ENCODE measurements around the gene ALK. TPM values are rescaled to one million over a fixed set of nuclear protein-coding genes. Genes with fewer than 3 reads are reported as not detected.

Gene ALK
- total RNA-seq, 1 donor from 2014 or later, result 1.1 TPM

- intact Hi-C loops (cut with DNase I), result no loop called here
- TF ChIP-seq CTCF (IDR thresholded peaks at IDR 0.05), result no peak
- no peaks in the 10 kb centered on the region for H3K9me3 ChIP-seq
- ATAC-seq (peak; percentile 39 to 50), DNase-seq (peak; percentile 45)
- peaks cover 63% of the 10 kb centered on the region for H3K27me3 ChIP-seq (ENCODE audit: low read depth)
- H3K36me3 ChIP-seq, result no peaks in the 10 kb centered on the region
- H3K27ac ChIP-seq, result no peak overlapping the region
- peaks cover 19% of the 10 kb centered on the region for H3K4me1 ChIP-seq
- peak overlapping the region; percentile 44 for H3K4me3 ChIP-seq
These were observed 491 bp downstream of the ALK start for GRCh38 chr2:29920631-29921559.

GRCh38 chr2:29920130-29920577 is 1.2 kb downstream of the ALK start:
- Histone ChIP-seq H3K27me3 (ENCODE audit: low read depth) (peaks cover 63% of the 10 kb centered on the region), H3K9me3 (no peaks in the 10 kb centered on the region), H3K27ac (no peak overlapping the region), H3K36me3 (no peaks in the 10 kb centered on the region), H3K4me3 (no peak overlapping the region), H3K4me1 (peaks cover 19% of the 10 kb centered on the region)
- intact Hi-C loops (cut with DNase I), result no loop called here
- ATAC-seq (peak; percentile 54 to 73), DNase-seq (peak; percentile 64)
- TF ChIP-seq CTCF (IDR thresholded peaks at IDR 0.05), result no peak

GRCh38 chr2:29918941-29919340 is 2.4 kb downstream of the ALK start:
- no peaks in the 10 kb centered on the region for H3K9me3 ChIP-seq
- no peaks in the 10 kb centered on the region for H3K36me3 ChIP-seq
- ATAC-seq (no peak), DNase-seq (no peak)
- intact Hi-C loops (cut with DNase I), result no loop called here
- H3K4me1 ChIP-seq, result peaks cover 19% of the 10 kb centered on the region
- no peak overlapping the region for H3K27ac ChIP-seq
- no peak overlapping the region for H3K4me3 ChIP-seq
- TF ChIP-seq CTCF (IDR thresholded peaks at IDR 0.05), result no peak
- peaks cover 63% of the 10 kb centered on the region for H3K27me3 ChIP-seq (ENCODE audit: low read depth)

GRCh38 chr2:29917781-29918180 is 3.6 kb downstream of the ALK start:
- Histone ChIP-seq H3K27ac (no peak overlapping the region), H3K4me3 (no peak overlapping the region), H3K36me3 (no peaks in the 10 kb centered on the region), H3K27me3 (ENCODE audit: low read depth) (peaks cover 60% of the 10 kb centered on the region), H3K9me3 (no peaks in the 10 kb centered on the region), H3K4me1 (peaks cover 19% of the 10 kb centered on the region)
- DNase-seq (no peak), ATAC-seq (no peak)
- no peak for TF ChIP-seq CTCF (IDR thresholded peaks at IDR 0.05)
- intact Hi-C loops (cut with DNase I), result no loop called here

GRCh38 chr2:29916571-29916970 is 4.8 kb downstream of the ALK start:
- H3K4me3 ChIP-seq, result no peak overlapping the region
- no peak overlapping the region for H3K27ac ChIP-seq
- peaks cover 19% of the 10 kb centered on the region for H3K4me1 ChIP-seq
- no peaks in the 10 kb centered on the region for H3K9me3 ChIP-seq
- intact Hi-C loops (cut with DNase I), result no loop called here
- peaks cover 49% of the 10 kb centered on the region for H3K27me3 ChIP-seq (ENCODE audit: low read depth)
- TF ChIP-seq CTCF (IDR thresholded peaks at IDR 0.05), result no peak
- DNase-seq (no peak), ATAC-seq (no peak)
- H3K36me3 ChIP-seq, result no peaks in the 10 kb centered on the region
